ENCODE measurements around the gene OXCT2.
"Not testable (repeated sequence)": the region's sequence is repeated elsewhere in the genome, so short reads cannot be mapped to it uniquely, and the experiment has no call there.

OXCT2 gene

DNA sequence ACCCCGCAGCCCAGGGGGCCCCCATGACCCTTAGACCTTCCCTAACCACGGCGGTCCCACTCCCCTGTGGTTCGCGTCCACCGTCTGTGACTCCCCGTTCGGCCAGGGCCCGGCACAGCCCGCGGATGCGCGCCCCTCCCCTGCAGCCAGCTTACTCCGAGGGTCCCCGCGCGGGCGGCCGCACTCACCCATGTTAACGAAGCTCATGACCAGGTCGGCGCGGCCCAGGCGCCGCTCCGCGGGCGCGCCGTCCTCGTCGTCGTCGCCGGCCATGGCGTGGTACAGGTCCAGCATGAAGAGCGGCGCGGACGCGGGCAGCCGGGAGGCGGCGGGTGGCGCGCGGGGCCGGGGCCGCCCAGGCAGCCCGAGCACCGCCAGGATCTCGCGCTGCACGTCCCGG, 16.8 kb upstream of the OXCT2 start:
- DNase-seq (ENCODE audit: low read depth in 4 of 4, low spot score in 1 of 4), result not testable (repeated sequence)

- no peak for DNase-seq (ENCODE audit: low read depth in 4 of 4, low spot score in 1 of 4)
Observed at GRCh38 chr1:39787468-39787867, 16.3 kb upstream of the OXCT2 start.

DNA sequence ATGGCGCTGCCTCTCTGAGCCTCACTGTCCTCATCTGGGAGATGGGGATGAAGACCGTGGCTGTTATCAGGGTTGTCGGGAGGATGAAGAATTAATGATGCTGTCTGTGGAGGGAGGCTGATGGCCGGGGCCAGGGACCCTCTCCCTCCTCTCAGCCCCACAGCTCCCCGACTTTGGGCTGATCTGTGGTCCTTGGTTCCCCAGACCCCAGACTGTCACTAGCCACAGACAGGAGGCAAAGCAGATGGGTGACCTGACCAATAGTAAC, 15.9 kb upstream of the OXCT2 start:
- not testable (repeated sequence) for DNase-seq (ENCODE audit: low read depth in 4 of 4, low spot score in 1 of 4)

GRCh38 chr1:39786303-39787107, 15.4 kb upstream of the OXCT2 start:
- DNase-seq (ENCODE audit: low read depth in 4 of 4, low spot score in 1 of 4), result not testable (repeated sequence)

DNA sequence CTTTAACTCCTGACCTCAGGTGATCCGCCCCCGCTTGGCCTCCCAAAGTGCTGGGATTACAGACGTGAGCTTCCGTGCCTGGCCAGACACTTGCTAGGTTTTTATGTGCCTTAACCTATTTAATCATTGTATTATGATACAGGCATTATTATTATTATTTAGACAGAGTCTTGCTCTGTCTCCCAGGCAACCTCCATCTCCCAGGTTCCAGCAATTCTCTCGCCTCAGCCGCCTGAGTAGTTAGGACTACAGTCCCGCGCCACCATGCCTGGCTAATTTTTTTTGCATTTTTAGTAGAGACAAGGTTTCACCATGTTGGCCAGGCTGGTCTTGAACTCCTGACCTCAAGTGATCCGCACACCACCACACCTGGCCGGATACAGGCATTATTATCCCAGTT, 11.5 kb upstream of the OXCT2 start:
- DNase-seq (ENCODE audit: low read depth in 4 of 4, low spot score in 1 of 4), result not testable (repeated sequence)

GRCh38 chr1:39782103-39782502, 11.0 kb upstream of the OXCT2 start:
- no peak for DNase-seq (ENCODE audit: low read depth in 4 of 4, low spot score in 1 of 4)

DNA sequence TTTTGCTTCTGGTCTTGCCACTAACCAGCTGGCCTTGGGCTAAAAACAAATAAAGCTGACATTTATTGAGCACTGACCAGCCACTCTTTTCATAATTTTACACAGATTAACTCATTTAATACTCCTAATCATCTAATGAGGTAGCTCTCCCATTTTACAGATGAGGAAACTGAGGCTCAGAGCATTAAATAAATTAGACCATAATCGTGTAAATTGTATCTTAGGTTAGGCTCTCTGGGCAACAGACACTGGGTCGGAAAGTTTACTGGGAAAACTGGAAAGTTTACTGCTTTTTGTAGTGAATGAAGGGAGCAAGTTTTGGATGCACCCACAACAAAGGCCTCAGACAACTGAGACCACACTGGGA, 10.2 kb upstream of the OXCT2 start:
- no peak for DNase-seq (ENCODE audit: low read depth in 4 of 4, low spot score in 1 of 4)

GRCh38 chr1:39779821-39780220, 8.7 kb upstream of the OXCT2 start:
- DNase-seq (ENCODE audit: low read depth in 4 of 4, low spot score in 1 of 4), result no peak

DNA sequence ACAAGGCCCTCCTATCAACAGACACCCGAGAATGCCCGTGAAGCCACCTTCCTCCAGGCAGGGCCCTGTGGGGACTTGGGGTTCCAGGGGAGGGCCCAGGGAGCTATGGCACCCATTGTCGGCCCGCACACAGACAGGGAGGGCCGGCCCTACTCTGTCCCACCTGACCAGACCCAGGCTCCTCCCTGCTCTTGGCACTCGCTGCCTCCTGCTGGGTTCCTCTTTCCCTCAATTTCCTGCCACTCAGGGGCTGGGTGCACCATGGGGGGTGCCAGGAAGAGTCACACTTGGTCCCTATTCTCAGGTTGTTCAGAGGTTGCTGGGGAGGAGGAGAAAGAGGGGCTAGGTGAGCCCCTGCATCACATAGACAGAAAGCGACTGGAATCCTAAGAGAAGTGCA, 8.0 kb upstream of the OXCT2 start:
- DNase-seq (ENCODE audit: low read depth in 4 of 4, low spot score in 1 of 4), result no peak

DNA sequence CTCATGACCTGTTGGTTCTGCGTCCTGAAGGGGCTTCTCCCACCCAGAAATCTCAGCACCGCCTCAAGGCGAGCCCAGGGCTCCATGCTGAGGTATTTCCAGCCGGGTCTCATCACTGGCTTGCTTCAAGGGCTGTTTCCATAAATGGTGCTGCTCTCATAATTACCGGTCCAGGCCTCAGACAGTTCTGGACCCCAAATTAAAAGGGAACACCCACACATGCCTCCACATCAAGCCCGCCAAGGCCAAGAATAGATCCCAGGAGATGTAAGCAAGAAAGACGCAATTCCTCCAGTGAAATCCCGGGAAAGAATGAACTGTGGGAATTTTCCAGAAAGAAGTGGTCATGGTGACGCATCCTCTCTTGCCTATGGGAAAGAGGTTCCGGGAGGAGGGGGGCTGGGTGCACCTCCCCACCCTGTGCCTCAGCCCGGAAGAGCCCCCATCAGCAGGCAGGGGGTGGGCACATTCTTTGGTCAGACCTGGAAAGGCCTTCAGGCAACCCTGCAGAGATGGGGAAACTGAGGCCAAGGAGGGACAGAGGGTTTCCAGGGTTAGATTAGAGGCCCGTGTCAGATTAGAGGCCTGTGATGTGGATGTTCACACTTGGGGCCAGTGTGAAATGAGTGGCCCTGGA, 7.4 kb upstream of the OXCT2 start:
- not testable (repeated sequence) for DNase-seq (ENCODE audit: low read depth in 4 of 4, low spot score in 1 of 4)

- not testable (repeated sequence) for DNase-seq (ENCODE audit: low read depth in 4 of 4, low spot score in 1 of 4)
Observed at GRCh38 chr1:39777896-39778295, 6.7 kb upstream of the OXCT2 start.

- DNase-seq (ENCODE audit: low read depth in 4 of 4, low spot score in 1 of 4), result no peak
Observed at GRCh38 chr1:39777306-39777705, 6.2 kb upstream of the OXCT2 start.

DNA sequence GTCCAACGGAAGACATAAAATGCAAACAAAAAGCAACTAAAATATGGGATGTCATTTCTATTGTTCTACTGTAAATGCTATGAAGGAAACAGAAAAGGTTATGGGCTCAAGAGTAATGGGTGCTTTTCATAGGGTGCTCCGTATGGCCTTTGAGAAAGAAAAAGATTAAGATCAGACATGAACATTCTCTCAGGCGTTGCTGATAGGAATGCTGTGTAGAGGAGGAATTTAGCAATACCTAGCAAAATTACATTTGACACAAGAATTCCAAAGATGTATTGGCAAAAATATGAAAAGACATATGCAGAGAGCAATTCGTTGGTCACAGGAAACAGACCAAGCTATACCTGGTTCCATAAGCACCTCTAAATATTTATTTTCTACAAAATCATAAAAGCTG, 5.7 kb upstream of the OXCT2 start:
- no peak for DNase-seq (ENCODE audit: low read depth in 4 of 4, low spot score in 1 of 4)

DNA sequence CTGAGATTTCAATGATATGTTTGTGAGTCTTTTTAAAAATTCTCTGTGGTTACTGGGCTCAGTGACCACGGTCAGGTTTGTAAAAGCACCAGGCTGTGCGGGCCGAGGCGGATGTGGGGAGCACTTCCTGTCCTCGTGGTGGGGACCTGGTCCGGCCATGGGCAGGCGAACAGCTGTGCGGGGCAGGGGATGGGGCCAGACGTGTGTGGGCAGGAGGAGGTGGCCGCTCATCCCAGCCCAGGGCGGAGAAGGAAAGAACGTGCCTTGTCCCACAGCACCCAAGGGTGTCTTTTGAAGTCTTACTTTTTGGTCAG, 5.2 kb upstream of the OXCT2 start:
- no peak for DNase-seq (ENCODE audit: low read depth in 4 of 4, low spot score in 1 of 4)

- DNase-seq (ENCODE audit: low read depth in 4 of 4, low spot score in 1 of 4), result not testable (repeated sequence)
Observed at GRCh38 chr1:39775676-39776399, 4.7 kb upstream of the OXCT2 start.

- DNase-seq (ENCODE audit: low read depth in 4 of 4, low spot score in 1 of 4), result not testable (repeated sequence)
Observed at GRCh38 chr1:39775141-39775540, 4.0 kb upstream of the OXCT2 start.

GRCh38 chr1:39773369-39773979, 2.3 kb upstream of the OXCT2 start:
- not testable (repeated sequence) for DNase-seq (ENCODE audit: low read depth in 4 of 4, low spot score in 1 of 4)

GRCh38 chr1:39770100-39771021, 787 bp downstream of the OXCT2 start:
- peak in 2 of 4 experiments; percentile 25 to 32 for DNase-seq (ENCODE audit: low read depth in 4 of 4, low spot score in 1 of 4)

DNA sequence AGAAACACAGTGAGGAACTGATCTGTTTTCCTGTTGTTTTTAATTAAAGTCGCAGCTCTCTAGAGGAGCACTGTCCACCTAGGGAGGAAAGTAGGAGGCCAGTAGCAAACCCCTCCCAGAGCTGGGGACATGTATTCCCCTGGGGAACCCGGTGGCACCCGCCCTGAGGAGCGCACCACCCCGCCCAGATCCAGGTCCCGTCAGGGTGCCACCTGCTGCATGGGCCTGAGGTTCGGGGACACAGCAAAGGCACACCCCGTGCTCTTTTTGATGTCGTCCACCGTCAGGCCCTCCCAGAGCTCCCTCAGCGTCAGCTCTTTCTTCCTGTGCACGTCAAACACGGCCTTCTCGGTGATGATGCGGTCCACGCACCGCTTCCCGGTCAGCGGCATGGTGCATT, 1.6 kb downstream of the OXCT2 start:
- DNase-seq (ENCODE audit: low read depth in 4 of 4, low spot score in 1 of 4), result not testable (repeated sequence)

- DNase-seq (ENCODE audit: low read depth in 4 of 4, low spot score in 1 of 4), result not testable (repeated sequence)
Observed at GRCh38 chr1:39766466-39766865, 4.7 kb downstream of the OXCT2 start.

GRCh38 chr1:39764512-39764911, 6.6 kb downstream of the OXCT2 start:
- not testable (repeated sequence) for DNase-seq (ENCODE audit: low read depth in 4 of 4, low spot score in 1 of 4)
